NCI-H187 (cell line): Measurements from ENCODE around the gene CCDC191.

Source experiments
- DNase-seq, 2 experiments: peaks; one replicate each; lab custom pipeline; 2025; lab: John Stamatoyannopoulos, UW

The CCDC191 gene

GRCh38 chr3:113954091-113954685 lies 102.1 kb downstream of the CCDC191 start:
- DNase-seq: no peak

DNA sequence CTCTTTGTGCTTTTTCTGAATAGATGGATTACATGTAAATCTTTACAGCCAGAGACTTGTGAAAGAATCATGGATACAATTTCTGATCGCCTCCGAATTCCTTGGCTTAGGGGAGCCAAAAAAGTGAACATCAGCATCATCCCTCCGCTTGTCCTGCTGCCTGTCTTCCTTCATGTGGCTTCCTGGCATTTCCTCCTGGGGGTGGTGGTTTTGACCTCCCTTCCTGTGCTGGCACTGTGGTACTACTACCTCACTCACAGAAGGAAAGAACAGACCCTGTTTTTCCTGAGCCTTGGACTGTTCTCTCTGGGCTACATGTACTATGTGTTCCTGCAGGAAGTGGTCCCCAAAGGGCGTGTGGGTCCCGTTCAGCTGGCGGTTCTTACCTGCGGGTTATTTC lies 102.6 kb downstream of the CCDC191 start:
- DNase-seq: no peak

GRCh38 chr3:113952921-113953320 lies 103.4 kb downstream of the CCDC191 start:
- DNase-seq: no peak

DNA sequence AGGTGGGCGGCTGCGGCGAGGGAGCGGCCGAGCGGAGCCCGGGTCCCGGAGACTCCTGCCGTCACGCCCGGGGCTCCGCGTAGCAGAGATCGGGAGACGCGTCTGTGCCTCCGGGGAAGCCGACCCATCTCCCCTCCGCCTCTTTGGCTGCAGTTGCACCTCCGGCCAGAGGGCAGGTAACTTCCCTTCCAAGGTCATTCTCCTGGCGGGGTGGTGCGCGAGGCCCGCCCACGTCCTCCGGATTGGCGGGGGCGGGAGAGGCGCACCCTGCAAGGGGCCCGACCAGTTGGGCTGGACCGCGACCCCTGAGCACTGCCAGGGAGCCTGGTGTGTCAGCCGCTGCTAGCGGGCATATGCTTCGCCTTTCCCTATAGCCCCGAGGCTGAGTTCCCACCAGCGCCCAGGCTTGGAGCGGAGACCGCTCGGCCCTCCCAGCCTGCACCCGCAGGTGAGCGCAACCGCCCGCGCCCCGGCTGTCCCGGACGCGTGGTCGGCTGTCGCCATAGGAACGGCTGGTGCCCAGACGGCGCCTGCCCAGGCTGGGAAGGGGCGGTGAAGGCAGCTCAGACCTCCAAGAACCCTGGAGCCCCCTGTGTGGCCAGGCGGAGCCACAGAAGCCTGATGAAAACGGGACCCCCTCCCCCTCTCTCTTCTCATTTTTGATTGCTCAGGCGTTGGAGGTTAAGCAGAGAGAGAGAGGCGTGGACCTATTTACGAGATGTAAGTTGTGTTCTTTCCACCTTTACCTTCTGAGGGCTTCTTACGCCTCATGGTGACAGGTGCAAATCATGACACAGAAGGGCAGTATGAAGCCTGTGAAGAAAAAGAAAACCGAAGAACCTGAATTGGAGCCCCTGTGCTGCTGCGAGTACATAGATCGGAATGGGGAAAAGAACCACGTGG lies 108.1 kb downstream of the CCDC191 start:
- DNase-seq: no peak

DNA sequence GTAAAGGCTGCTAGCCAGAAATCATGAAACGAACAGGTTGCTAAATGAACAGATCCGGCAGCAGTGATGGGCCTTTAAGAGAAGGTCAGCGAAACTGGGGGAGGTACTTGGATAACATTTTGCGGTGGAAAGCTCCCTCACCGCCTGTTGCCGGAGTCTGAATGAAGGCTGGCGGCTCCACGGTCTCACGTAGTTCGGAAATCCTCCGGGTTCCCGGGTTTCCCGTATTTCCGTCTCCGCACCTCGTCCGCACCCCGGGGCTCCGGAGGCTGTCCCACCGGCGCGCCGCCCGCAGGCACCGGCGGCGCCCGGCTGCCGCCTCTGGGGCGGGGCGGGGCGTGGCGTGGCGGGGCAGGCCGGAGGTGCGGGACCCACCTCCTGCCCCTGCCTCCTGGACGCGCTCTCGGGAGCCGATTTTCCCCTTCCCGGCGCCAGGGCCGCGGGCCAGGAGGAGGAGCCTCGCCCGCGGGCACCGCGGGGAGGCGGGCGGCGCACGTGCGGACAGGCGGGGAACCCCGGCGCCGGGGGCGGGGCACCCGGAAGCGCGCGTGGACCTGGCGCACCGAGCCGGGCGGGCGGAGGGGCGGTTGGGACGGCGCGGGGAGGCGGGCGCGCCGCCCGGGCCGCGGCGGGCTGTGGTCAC lies 108.8 kb downstream of the CCDC191 start, which contains the start of gene ZDHHC23:
ZDHHC23 (plus strand) TSS at position 642 of the 643 bp plus-strand sequence. CDS start 790 bp downstream, outside the sequence.
- peak; percentile 19 to 58 for DNase-seq

GRCh38 chr3:113946831-113947230 lies 109.5 kb downstream of the CCDC191 start:
- DNase-seq: no peak

- DNase-seq: no peak
Observed at GRCh38 chr3:113927556-113927955, 128.8 kb downstream of the CCDC191 start.

DNA sequence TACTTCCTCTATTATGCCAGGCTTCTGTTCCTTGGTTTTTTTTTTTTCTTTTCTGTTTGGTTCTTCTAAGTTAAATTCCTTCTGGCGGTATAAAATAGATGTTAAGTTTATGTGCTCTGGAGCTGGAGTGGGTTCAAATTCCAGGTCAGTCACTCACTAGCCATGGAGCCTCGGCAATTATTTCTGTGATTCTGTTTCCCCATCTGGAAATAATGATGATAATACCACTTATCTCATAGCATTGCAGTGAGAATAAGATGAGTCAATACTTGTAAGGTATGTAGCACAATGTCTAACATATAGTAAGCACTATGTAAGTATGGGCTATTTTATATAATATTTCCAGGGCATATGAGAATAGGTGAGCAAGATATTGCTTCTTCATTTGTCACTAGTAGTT lies 141.7 kb downstream of the CCDC191 start:
- DNase-seq: no peak
